Kasumi-1 (cell line): ENCODE results near the gene IMMP2L.

Experiments used
- DNase-seq, 2 experiments: peaks; one replicate each; lab custom pipeline; 2025; lab: John Stamatoyannopoulos, UW

IMMP2L gene

GRCh38 chr7:111159426-111159825 lies 402.9 kb downstream of the IMMP2L start:
- no peak for DNase-seq

- no peak for DNase-seq
Observed at GRCh38 chr7:111150709-111151108, 411.6 kb downstream of the IMMP2L start.

GRCh38 chr7:111147708-111148533 lies 414.4 kb downstream of the IMMP2L start:
- DNase-seq: no peak

- no peak for DNase-seq
Observed at GRCh38 chr7:111146136-111146535, 416.2 kb downstream of the IMMP2L start.

GRCh38 chr7:111145472-111145871 lies 416.8 kb downstream of the IMMP2L start:
- DNase-seq: no peak

GRCh38 chr7:111140091-111140865 lies 422.0 kb downstream of the IMMP2L start:
- DNase-seq: no peak

GRCh38 chr7:111138586-111138985 lies 423.7 kb downstream of the IMMP2L start:
- no peak for DNase-seq

GRCh38 chr7:111138193-111138569 lies 424.1 kb downstream of the IMMP2L start:
- peak; percentile 39 to 63 for DNase-seq

- DNase-seq: no peak
Observed at GRCh38 chr7:111137296-111138192, 424.7 kb downstream of the IMMP2L start.

- no peak for DNase-seq
Observed at GRCh38 chr7:111132833-111133232, 429.5 kb downstream of the IMMP2L start.

GRCh38 chr7:111129435-111129834 lies 432.9 kb downstream of the IMMP2L start:
- no peak for DNase-seq

- DNase-seq: peak in 1 of 2 experiments; percentile 7
Observed at GRCh38 chr7:111126987-111127386, 435.3 kb downstream of the IMMP2L start.

- DNase-seq: no peak
Observed at GRCh38 chr7:111115966-111116365, 446.3 kb downstream of the IMMP2L start.

- DNase-seq: no peak
Observed at GRCh38 chr7:111113263-111114017, 448.9 kb downstream of the IMMP2L start.

GRCh38 chr7:111112439-111112838 lies 449.9 kb downstream of the IMMP2L start:
- DNase-seq: no peak

- no peak for DNase-seq
Observed at GRCh38 chr7:111108496-111108895, 453.8 kb downstream of the IMMP2L start.

GRCh38 chr7:111108000-111108399 lies 454.3 kb downstream of the IMMP2L start:
- DNase-seq: no peak

- no peak for DNase-seq
Observed at GRCh38 chr7:111107579-111107978, 454.7 kb downstream of the IMMP2L start.

GRCh38 chr7:111105269-111105668 lies 457.0 kb downstream of the IMMP2L start:
- DNase-seq: no peak

GRCh38 chr7:111104710-111105109 lies 457.6 kb downstream of the IMMP2L start:
- DNase-seq: no peak

GRCh38 chr7:111103678-111104274 lies 458.5 kb downstream of the IMMP2L start:
- DNase-seq: no peak
